ENCODE results near the gene ERGIC3.
"Not testable (repeated sequence)": the region's sequence is repeated elsewhere in the genome, so short reads cannot be mapped to it uniquely, and the experiment has no call there.

Gene ERGIC3

GRCh38 chr20:35518955-35519354, 22.9 kb upstream of the ERGIC3 start:
- DNase-seq, result no peak

GRCh38 chr20:35523298-35523888, 18.5 kb upstream of the ERGIC3 start:
- DNase-seq, result peak; percentile 33

GRCh38 chr20:35525639-35526038, 16.2 kb upstream of the ERGIC3 start:
- DNase-seq, result no peak

- no peak for DNase-seq
These were observed 14.6 kb upstream of the ERGIC3 start for GRCh38 chr20:35527122-35527769.

GRCh38 chr20:35529552-35529951, 12.3 kb upstream of the ERGIC3 start, which contains the start of gene C20orf173:
C20orf173 (minus strand) TSS chr20:35529652; CDS start chr20:35529373, 279 bp downstream.
- DNase-seq, result no peak

GRCh38 chr20:35539756-35540212, 2.1 kb upstream of the ERGIC3 start:
- DNase-seq, result peak; percentile 15

- no peak for DNase-seq
These were observed 628 bp upstream of the ERGIC3 start for GRCh38 chr20:35541118-35541782.

- DNase-seq, result no peak
These were observed 1.1 kb downstream of the ERGIC3 start for GRCh38 chr20:35542990-35543389.

GRCh38 chr20:35544436-35544835, 2.6 kb downstream of the ERGIC3 start:
- DNase-seq, result no peak

- not testable (repeated sequence) for DNase-seq
These were observed 3.1 kb downstream of the ERGIC3 start for GRCh38 chr20:35544941-35545340.

GRCh38 chr20:35546127-35546526, 4.2 kb downstream of the ERGIC3 start:
- no peak for DNase-seq

GRCh38 chr20:35547329-35547728, 5.5 kb downstream of the ERGIC3 start:
- no peak for DNase-seq

- no peak for DNase-seq
These were observed 9.6 kb downstream of the ERGIC3 start for GRCh38 chr20:35551503-35551902.

- DNase-seq, result no peak
These were observed 11.0 kb downstream of the ERGIC3 start for GRCh38 chr20:35552914-35553313.

GRCh38 chr20:35555461-35555860, 13.6 kb downstream of the ERGIC3 start:
- not testable (repeated sequence) for DNase-seq

GRCh38 chr20:35555951-35556645, 14.2 kb downstream of the ERGIC3 start:
- no peak for DNase-seq

- no peak for DNase-seq
These were observed 15.0 kb downstream of the ERGIC3 start for GRCh38 chr20:35556871-35557270.

- no peak for DNase-seq
These were observed 16.6 kb downstream of the ERGIC3 start for GRCh38 chr20:35558451-35558850.

- no peak for DNase-seq
These were observed 17.3 kb downstream of the ERGIC3 start for GRCh38 chr20:35559042-35559693.

- DNase-seq, result no peak
These were observed 18.2 kb downstream of the ERGIC3 start for GRCh38 chr20:35560105-35560511.

- no peak for DNase-seq
These were observed 18.7 kb downstream of the ERGIC3 start for GRCh38 chr20:35560541-35560940.

GRCh38 chr20:35561268-35561667, 19.4 kb downstream of the ERGIC3 start:
- DNase-seq, result peak; percentile 33

- no peak for DNase-seq
These were observed 19.8 kb downstream of the ERGIC3 start for GRCh38 chr20:35561671-35562070.

Data from CD4-positive, alpha-beta T cell treated with Interleukin-17A for 4 hours (primary cell).